Transverse colon (tissue), 3 donors: ENCODE measurements around the gene CCNY.

ENCODE experiments used
- POLR2A ChIP-seq: fragments of 450-650 bp; IDR thresholded peaks from one replicate; pipeline ENCODE4 v1.6.1; 2016; ENCODE audit warnings: antibody characterized with exemption, mild to moderate bottlenecking, moderate library complexity
- TF ChIP-seq, protein P1 (sequence below), 5 experiments: fragments of 200-600 bp in 3 of 5; fragments of 450-650 bp in 2 of 5; sonication (generic) in 3 of 5; IDR thresholded peaks; 1 replicate in 2 of 5; 2 replicates in 3 of 5; pipeline ENCODE4 v1.5.1; 2016 to 2017; ENCODE audit warnings: antibody characterized with exemption in 5 of 5, inconsistent platforms in 3 of 5, mild to moderate bottlenecking in 2 of 5, moderate library complexity in 1 of 5

DNA sequence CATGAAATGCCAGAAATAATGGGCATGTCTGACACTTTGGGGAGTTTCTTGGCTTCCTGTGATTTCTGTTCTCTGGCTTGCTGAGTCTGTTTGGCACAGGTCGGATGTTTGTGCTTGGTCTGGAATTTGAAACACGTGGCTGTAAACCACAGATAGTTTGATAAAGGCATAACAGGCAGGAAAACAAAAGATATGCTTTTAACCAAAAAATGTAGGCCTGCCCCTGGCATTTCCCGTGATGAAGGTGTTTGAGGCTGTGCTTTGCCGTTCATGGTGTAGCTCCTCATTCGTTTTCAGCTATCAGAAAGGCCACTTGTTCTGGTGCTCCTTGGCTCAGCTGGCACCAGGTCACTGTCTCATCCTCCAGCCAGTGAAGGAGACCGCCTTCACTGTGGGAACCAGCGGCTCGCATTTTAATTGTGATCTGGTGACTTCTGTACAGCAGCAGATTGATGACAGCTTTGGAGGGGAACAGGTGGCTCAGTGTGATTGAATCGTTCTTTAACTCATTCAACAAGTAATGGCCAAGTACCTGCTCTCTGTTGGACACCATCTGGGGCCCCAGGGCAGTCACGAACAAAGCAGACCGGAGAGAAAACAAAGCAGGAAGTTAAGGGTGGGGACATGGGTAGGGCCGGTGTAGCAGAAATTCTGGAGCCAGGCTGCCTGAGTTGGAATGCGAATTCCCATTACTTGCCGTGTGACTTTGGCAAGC lies 111.5 kb downstream of the CCNY start:
- no peak for TF ChIP-seq POLR2A
- TF ChIP-seq, protein P1, sequence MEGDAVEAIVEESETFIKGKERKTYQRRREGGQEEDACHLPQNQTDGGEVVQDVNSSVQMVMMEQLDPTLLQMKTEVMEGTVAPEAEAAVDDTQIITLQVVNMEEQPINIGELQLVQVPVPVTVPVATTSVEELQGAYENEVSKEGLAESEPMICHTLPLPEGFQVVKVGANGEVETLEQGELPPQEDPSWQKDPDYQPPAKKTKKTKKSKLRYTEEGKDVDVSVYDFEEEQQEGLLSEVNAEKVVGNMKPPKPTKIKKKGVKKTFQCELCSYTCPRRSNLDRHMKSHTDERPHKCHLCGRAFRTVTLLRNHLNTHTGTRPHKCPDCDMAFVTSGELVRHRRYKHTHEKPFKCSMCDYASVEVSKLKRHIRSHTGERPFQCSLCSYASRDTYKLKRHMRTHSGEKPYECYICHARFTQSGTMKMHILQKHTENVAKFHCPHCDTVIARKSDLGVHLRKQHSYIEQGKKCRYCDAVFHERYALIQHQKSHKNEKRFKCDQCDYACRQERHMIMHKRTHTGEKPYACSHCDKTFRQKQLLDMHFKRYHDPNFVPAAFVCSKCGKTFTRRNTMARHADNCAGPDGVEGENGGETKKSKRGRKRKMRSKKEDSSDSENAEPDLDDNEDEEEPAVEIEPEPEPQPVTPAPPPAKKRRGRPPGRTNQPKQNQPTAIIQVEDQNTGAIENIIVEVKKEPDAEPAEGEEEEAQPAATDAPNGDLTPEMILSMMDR (IDR thresholded peaks at IDR 0.05): no peak
